ENCODE measurements around the gene HMX3.

Gene HMX3

DNA sequence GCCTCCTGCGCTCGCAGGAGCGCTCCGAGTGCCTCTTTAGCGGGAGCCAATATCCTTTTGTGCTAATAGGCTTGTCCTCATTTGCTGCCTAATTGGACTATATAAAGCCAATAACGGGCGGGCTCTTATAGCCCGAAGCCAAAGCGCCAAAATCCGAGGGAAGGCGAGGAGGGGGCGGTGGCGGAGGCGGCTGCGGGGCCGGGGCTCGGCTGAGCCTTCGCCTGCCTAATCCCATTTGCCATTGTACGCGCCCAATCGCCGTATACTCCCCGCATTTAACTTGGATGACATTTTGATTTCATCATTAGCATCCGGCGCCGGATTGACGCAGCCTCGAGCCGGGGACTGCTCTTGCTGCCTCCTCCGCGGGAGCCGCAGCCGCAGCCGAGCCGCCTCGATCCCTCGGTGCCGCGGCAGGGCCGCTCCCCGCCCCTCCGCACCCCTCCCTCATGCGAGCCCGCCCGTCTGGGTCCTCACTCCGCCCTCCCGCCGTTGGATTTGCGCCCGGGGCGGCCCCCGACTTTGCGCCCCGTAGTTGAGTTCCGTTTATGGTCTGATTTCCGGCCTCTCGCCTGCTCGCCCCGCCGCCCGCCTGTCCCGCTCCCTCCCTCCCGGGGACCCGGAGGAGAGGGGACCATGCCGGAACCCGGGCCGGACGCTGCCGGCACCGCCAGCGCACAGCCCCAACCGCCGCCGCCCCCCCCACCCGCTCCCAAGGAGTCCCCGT lies at the start of gene HMX3:
HMX3 (plus strand) TSS at position 556 of the 727 bp plus-strand sequence; CDS start at position 637, 81 bp downstream.
- no peak for DNase-seq

DNA sequence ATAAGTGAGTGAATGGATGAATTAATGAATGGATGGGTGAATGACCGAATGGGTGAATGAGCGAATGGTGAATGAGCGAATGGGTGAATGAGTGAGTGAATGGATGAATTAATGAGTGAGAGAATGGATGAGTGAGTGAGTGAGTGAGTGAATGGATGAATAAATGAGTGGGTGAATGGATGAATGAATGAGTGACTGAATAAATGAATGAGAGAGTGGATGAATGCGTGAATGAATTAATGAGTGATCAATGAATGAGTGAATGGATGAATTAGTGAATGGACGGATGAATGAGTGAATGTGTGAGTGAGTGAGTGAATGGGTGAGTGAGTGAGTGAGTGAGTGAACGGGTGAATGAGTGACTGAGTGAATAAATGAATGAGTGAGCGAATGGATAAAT lies 49.5 kb upstream of the HMX3 start:
- no peak for DNase-seq

- no peak for DNase-seq
Observed at GRCh38 chr10:123087348-123087747, 48.4 kb upstream of the HMX3 start.

DNA sequence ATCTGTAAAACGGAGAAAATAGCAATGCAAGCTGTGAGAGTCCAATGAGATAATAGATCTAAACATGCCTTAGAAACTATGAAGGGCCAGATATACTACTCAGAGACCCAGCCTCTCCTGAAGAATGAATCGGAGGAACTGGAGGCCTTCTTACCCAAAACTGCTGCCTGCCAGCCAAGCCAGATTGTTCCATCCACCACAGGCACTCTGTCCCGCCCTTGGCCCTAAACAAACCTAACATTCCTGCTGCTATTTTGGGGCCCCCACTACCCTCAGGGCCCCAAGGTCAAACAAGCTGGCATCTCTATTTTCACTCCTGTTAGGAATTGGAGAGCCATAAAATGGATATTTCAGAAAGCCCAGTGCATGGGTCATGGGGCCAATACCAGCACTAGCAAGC lies 48.0 kb upstream of the HMX3 start:
- DNase-seq = no peak

GRCh38 chr10:123092635-123093414 lies 42.9 kb upstream of the HMX3 start:
- no peak for DNase-seq

DNA sequence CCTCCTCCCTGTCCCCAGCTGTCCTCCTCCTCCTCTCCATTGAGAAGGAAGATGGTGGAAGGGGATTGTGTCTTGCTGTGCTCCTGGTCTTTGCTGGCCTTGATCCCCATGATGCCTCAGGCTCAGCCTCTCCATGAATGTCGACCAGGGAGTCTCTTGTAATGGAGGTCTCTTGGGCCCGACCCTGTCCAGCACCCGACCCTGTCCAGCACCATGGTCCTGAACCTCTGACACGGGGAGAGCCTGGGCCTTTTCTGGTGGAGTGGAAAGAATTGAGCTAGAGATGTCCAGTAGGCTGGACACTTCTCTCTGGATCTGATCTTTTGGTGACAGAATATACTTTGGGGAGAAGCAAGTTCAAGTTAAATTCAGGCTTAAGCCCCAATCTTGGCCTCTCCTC lies 42.3 kb upstream of the HMX3 start:
- no peak for DNase-seq

- DNase-seq = no peak
Observed at GRCh38 chr10:123096452-123096851, 39.3 kb upstream of the HMX3 start.

- DNase-seq = no peak
Observed at GRCh38 chr10:123097039-123097438, 38.7 kb upstream of the HMX3 start.

DNA sequence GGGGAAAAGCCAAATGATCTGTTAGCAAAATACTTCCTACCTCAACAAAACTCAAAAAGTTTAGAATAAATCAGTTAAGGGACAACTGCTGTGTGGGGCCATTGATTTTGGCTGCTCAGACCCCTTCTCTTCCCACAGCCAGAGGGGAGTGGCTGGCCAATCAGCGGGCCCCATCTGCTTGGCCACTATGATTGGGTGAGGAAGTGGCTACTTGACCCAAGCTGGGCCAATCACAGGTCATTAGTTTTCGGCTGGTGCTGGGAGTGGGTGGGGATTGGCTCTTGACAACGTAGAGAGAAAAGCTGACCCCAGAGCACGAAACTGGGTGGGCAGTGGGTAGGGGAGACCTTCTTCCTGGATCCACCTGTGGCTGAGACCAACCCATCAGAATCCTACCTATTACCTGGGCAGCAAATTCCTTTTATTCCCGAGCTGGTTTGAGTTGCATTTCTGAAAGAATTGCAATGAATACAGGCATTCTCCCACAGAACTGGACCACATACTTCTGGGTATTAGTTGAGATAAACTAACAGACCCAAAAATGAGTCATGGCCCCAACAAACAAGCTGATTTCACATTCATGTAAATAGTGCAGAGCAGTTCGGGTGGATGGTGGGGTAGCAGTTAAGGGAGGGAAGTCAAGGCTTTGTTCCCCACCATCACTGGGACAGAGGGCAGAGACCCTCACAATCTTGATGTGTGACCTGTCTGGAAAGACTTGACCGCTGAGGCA lies 35.6 kb upstream of the HMX3 start:
- DNase-seq = no peak

DNA sequence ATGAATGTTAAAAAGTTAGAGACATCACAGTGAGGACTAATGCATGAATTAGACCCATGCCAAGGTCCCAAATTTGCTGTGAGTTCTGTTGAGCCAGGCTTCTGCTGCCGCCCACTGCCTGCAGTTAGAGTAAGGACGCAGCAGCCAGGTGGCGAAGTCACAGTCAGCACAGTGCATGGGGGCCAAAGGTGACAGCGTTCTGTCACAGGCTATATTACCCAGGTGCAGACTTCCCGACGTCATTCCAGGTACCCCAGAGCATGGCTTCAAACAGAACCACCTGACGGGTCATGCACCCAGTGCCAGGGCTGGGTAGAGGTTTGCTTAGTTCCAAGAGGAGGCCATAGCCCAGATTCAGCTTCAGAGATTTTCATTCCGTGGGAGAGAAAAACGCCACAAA lies 33.9 kb upstream of the HMX3 start:
- DNase-seq = no peak

DNA sequence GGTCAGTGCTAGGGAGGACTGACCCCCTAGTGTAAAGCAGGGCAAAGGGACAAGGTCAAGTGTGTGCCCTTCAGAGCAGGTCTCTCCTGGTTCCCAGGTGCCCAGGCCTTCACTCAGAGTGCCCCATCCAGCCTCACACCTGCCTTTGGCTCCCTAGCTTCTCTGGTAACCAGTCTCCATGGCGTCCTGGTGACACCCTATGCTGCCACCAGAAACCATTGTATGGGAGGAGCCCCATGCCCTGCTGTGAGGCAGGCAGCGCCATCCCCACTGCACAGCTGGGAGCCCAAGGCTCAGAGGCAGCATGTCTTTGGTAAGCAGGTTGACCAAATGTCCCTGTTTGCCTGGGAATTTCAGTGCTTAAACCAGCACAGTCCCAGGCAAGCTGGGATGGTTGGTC lies 33.1 kb upstream of the HMX3 start:
- DNase-seq = no peak

DNA sequence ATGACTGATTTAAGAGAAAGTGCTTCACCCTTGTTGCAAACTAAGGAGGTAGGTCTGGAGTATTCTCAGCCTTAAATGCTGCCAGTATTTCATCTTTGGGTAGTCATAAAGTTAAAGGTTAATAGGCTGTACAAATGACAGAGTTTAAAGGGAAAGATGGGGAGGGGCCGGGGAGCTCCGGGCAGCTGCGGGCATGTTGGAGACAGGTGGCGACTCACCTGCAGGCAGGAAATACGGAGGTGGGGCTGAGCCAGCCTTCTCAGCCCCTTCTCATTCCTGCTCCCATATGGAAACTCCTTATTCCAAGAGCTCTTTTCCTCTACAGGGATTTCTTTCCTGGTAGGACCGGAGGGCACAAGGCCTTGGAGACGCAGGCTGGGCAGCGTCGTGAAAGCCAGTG lies 31.8 kb upstream of the HMX3 start:
- no peak for DNase-seq

GRCh38 chr10:123109466-123109865 lies 26.3 kb upstream of the HMX3 start:
- no peak for DNase-seq

GRCh38 chr10:123117644-123118417 lies 17.9 kb upstream of the HMX3 start:
- DNase-seq = peak in 1 of 2 donors; percentile 28

DNA sequence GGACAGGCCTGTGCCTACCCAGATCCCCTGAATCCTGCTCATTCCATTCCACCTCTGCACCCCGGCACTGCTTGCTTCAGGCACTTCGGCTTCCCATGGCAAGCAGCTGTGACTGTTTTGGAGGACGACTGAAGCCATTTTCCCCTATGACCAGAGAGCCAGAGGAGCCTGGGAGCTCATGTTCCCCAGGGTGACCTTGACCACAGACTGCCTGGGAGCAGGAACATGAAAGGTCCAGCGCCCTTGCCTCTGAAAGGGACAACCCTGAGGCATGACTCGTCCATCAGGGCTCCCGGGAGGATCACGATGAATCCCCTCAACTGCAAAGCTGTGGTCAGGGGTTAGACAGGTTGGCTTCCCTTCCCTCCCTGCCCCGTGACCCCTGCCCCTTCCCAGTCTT lies 16.7 kb upstream of the HMX3 start:
- no peak for DNase-seq

GRCh38 chr10:123126246-123126645 lies 9.5 kb upstream of the HMX3 start:
- DNase-seq = no peak

DNA sequence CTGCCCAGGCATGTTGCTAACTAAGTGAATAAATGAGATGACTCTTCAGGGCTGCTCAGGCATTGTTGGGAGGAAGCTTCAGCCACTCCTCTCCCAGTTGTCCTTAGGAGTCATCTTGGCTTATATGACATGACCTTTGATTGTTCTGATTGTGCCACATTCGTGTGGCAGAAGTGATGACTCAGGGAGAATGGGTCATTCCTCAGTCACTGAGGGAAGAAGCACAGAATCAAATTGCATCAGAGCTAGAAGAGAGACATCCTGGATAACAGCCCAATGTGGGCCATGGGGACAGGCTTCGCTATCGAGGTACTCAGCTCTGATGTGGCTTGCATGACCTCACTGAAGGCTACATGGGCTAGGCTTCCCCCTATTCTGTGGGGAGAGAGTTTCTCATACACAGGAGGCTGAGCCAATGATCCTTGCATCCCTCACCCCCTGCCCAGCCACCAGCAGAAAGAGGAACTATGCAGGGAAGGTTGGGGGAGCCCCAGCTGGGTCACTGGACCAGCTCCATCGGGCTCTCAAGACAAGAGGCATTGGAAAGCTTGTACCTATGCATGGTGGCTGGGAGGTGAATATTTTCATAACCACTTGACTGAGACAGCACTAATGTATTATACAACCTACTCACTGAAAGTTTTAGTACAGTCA lies 6.0 kb upstream of the HMX3 start:
- no peak for DNase-seq

- DNase-seq = peak; percentile 35 to 74
Observed at GRCh38 chr10:123132576-123133477, 2.9 kb upstream of the HMX3 start.

- no peak for DNase-seq
Observed at GRCh38 chr10:123133541-123134342, 2.0 kb upstream of the HMX3 start.

DNA sequence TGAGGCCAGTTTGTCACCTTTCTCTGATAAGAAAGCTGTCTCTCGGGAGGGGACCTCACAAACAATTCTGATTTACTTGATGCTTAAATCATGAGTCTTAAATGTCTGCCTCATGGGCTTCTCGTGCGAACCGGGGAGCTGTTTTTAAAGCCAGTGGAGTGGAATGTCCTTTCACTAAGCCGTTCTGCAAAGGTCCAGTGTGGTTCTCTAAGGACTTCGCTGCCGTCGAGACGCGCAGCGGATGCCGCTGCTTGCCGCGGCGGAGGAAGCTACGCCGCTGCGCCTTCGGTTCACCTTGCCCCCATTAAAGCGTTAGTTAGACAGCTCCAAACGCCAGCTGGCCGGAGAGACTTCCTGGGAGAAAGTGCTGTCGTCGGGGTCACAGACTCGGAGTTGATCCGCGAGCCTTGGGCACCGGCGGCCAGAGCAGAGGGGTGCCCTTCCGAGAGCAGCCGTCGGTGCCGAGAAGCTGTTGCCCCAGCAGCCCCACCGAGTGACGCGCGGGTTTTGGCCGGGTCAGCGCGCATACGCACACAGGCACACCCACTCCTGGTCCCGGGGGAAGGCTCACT lies 1.3 kb upstream of the HMX3 start:
- no peak for DNase-seq
